GM23248 (cell line): ENCODE results near the gene CPS1. TPM values are rescaled to one million over a fixed set of nuclear protein-coding genes. Genes with fewer than 3 reads are reported as not detected.

ENCODE experiments used
- DNase-seq: peaks from one replicate; pipeline ENCODE4 v3.0.0-alpha.2; 2015
- H2AFZ ChIP-seq: fragments of 200-600 bp; sonication (generic); 2 replicates; pipeline ENCODE4 v1.6.1; 2016; ENCODE audit warnings: antibody characterized with exemption
- H3F3A ChIP-seq: fragments of 200-600 bp; sonication (generic); 2 replicates; pipeline ENCODE4 v1.6.1; 2016; ENCODE audit warnings: mild to moderate bottlenecking, antibody characterized with exemption, mixed run types; ENCODE audit not compliant: insufficient read depth
- H3K27ac ChIP-seq: fragments of 200-600 bp; sonication (generic); 2 replicates; pipeline ENCODE4 v1.5.1; 2016; ENCODE audit warnings: mild to moderate bottlenecking
- H3K27me3 ChIP-seq: fragments of 200-600 bp; sonication (generic); replicated peaks from 2 replicates; pipeline ENCODE4 v1.6.1; 2016; ENCODE audit warnings: mild to moderate bottlenecking; ENCODE audit not compliant: insufficient read depth
- H3K36me3 ChIP-seq: fragments of 200-600 bp; sonication (generic); 2 replicates; pipeline ENCODE4 v1.6.1; 2016; ENCODE audit warnings: low read depth, mild to moderate bottlenecking
- H3K4me1 ChIP-seq: fragments of 200-600 bp; sonication (generic); 2 replicates; pipeline ENCODE4 v1.6.1; 2016; ENCODE audit warnings: mild to moderate bottlenecking; ENCODE audit not compliant: insufficient read depth
- H3K4me2 ChIP-seq: fragments of 200-600 bp; sonication (generic); one replicate; pipeline ENCODE4 v1.6.1; 2016; ENCODE audit warnings: mild to moderate bottlenecking; ENCODE audit not compliant: unreplicated experiment
- H3K4me3 ChIP-seq: fragments of 200-600 bp; sonication (generic); 2 replicates; pipeline ENCODE4 v1.5.1; 2016; ENCODE audit warnings: mild to moderate bottlenecking
- H3K79me2 ChIP-seq: fragments of 200-600 bp; sonication (generic); 2 replicates; pipeline ENCODE4 v1.6.1; 2016; ENCODE audit warnings: mild to moderate bottlenecking; ENCODE audit not compliant: insufficient read depth
- H3K9ac ChIP-seq: fragments of 200-600 bp; sonication (generic); 2 replicates; pipeline ENCODE4 v1.6.1; 2016; ENCODE audit warnings: mild to moderate bottlenecking
- H3K9me2 ChIP-seq: fragments of 200-600 bp; sonication (generic); 2 replicates; pipeline ENCODE4 v1.6.1; 2016; ENCODE audit warnings: mixed run types, mild to moderate bottlenecking, moderate library complexity; ENCODE audit not compliant: insufficient read depth
- H3K9me3 ChIP-seq: fragments of 200-600 bp; sonication (generic); one replicate; pipeline ENCODE4 v1.6.1; 2017; ENCODE audit warnings: low read depth
- H4K20me1 ChIP-seq: fragments of 200-600 bp; sonication (generic); 2 replicates; pipeline ENCODE4 v1.6.0; 2016; ENCODE audit not compliant: insufficient read depth
- EZH2 ChIP-seq: fragments of 200-600 bp; sonication (generic); IDR thresholded peaks from 2 replicates; pipeline ENCODE4 v1.6.1; 2018; ENCODE audit warnings: antibody characterized with exemption, mild to moderate bottlenecking; ENCODE audit not compliant: insufficient read depth, poor library complexity, severe bottlenecking
- EZH2phosphoT487 ChIP-seq: fragments of 200-600 bp; sonication (generic); IDR thresholded peaks from 2 replicates; pipeline ENCODE4 v1.6.1; 2018; ENCODE audit warnings: antibody characterized with exemption, moderate library complexity, mild to moderate bottlenecking, low read depth; ENCODE audit not compliant: insufficient read depth
- WGBS, 2 experiments: methylation state at CpG; one replicate each; pipeline ENCODE4 v1.1.6; 2015 to 2017; ENCODE audit warnings: low lambda C conversion rate in 2 of 2, low coverage in 1 of 2; ENCODE audit errors: missing lambda C conversion rate in 2 of 2; 5-methylcytosine and 5-hydroxymethylcytosine counted together
- in situ Hi-C: fragments of 300-500 bp; cut with MboI; formaldehyde crosslinking; loops from 2 replicates; pipeline ENCODE4 v1.15.0; 2020
- polyA plus RNA-seq: library from polyadenylated mRNA; unstranded; fragments of >200 nt; fragmentation: Nextera tagmentation; extraction: Ambion mirVana; gene quantifications from 2 replicates; pipeline ENCODE4 v1.2.1, GENCODE V29; 2016
- total RNA-seq: library from RNA; depleted of rRNA; stranded (reverse); fragments of >200 nt; shearing (Covaris generic); gene quantifications from 2 replicates; pipeline ENCODE4 v1.2.3, GENCODE V29; 2014

The CPS1 gene
- total and polyA plus RNA-seq, 2 experiments from 2014 or later, result 2.1 to 4.9 TPM

- TF ChIP-seq EZH2, result no peak
- no peak for TF ChIP-seq EZH2phosphoT487
- Histone ChIP-seq H3K4me3 (no peak overlapping the region), H4K20me1 (no peaks in the 10 kb centered on the region), H3K27me3 (no peaks in the 10 kb centered on the region), H3K9me2 (no peaks in the 10 kb centered on the region), H3K27ac (no peak overlapping the region), H3K4me2 (no peak overlapping the region), H2AFZ (no peak overlapping the region), H3K9ac (no peak overlapping the region), H3K36me3 (no peaks in the 10 kb centered on the region), H3F3A (no peaks in the 10 kb centered on the region), H3K79me2 (no peaks in the 10 kb centered on the region), H3K4me1 (no peaks in the 10 kb centered on the region), H3K9me3 (no peaks in the 10 kb centered on the region)
- DNase-seq, result peak; percentile 64
- in situ Hi-C loops, result no loop called here
- WGBS, 2 experiments, result 20 to 24% methylated on average over 3 of the region's 3 CpGs
Observed at GRCh38 chr2:210617732-210618330, 61.4 kb downstream of the CPS1 start.

- Histone ChIP-seq H3K36me3 (no peaks in the 10 kb centered on the region), H3K79me2 (no peaks in the 10 kb centered on the region), H3K9ac (no peak overlapping the region), H3K9me2 (no peaks in the 10 kb centered on the region), H2AFZ (no peak overlapping the region), H4K20me1 (no peaks in the 10 kb centered on the region), H3K4me3 (no peak overlapping the region), H3K27ac (no peak overlapping the region), H3K27me3 (no peaks in the 10 kb centered on the region), H3K4me2 (no peak overlapping the region), H3K4me1 (no peaks in the 10 kb centered on the region), H3K9me3 (no peaks in the 10 kb centered on the region), H3F3A (no peaks in the 10 kb centered on the region)
- TF ChIP-seq EZH2phosphoT487, result no peak
- no peak for TF ChIP-seq EZH2
- 70 to 76% methylated on average over 3 of the region's 3 CpGs for WGBS, 2 experiments
- in situ Hi-C loops, result no loop called here
- DNase-seq, result peak; percentile 16
Observed at GRCh38 chr2:210620456-210620855, 64.1 kb downstream of the CPS1 start.

GRCh38 chr2:210623506-210623905 is 67.1 kb downstream of the CPS1 start:
- Histone ChIP-seq H3K36me3 (no peaks in the 10 kb centered on the region), H3K9me2 (no peaks in the 10 kb centered on the region), H3K4me3 (no peak overlapping the region), H3K9ac (no peak overlapping the region), H3K27ac (no peak overlapping the region), H3K4me2 (no peak overlapping the region), H3K79me2 (no peaks in the 10 kb centered on the region), H2AFZ (no peak overlapping the region), H3K4me1 (peaks cover 7% of the 10 kb centered on the region; the same call in 1 of the 2 replicates), H3K9me3 (no peaks in the 10 kb centered on the region), H3F3A (no peaks in the 10 kb centered on the region), H4K20me1 (no peaks in the 10 kb centered on the region), H3K27me3 (no peaks in the 10 kb centered on the region)
- 53 to 56% methylated on average over 4 of the region's 4 CpGs for WGBS, 2 experiments
- in situ Hi-C loops, result no loop called here
- no peak for DNase-seq
- TF ChIP-seq EZH2 (no peak), EZH2phosphoT487 (no peak)

- no peak for TF ChIP-seq EZH2
- TF ChIP-seq EZH2phosphoT487, result no peak
- H3F3A ChIP-seq, result no peaks in the 10 kb centered on the region
- H3K4me1 ChIP-seq, result peaks cover 7% of the 10 kb centered on the region; the same call in 1 of the 2 replicates
- no peaks in the 10 kb centered on the region for H3K36me3 ChIP-seq
- H3K9ac ChIP-seq, result peak overlapping the region; percentile 33; the same call in 1 of the 2 replicates
- H3K27me3 ChIP-seq, result no peaks in the 10 kb centered on the region
- H3K27ac ChIP-seq, result 0 out of 2 replicates have a peak overlapping the region, but pooled peaks have one; percentile 22
- in situ Hi-C loops, result no loop called here
- DNase-seq, result peak; percentile 52
- no peaks in the 10 kb centered on the region for H4K20me1 ChIP-seq
- no peaks in the 10 kb centered on the region for H3K9me3 ChIP-seq
- 47 to 54% methylated on average over 4 of the region's 4 CpGs for WGBS, 2 experiments
- no peaks in the 10 kb centered on the region for H3K9me2 ChIP-seq
- H3K4me3 ChIP-seq, result no peak overlapping the region
- H3K79me2 ChIP-seq, result no peaks in the 10 kb centered on the region
- peak overlapping the region; percentile 19 for H3K4me2 ChIP-seq
- H2AFZ ChIP-seq, result peak overlapping the region; percentile 76
Observed at GRCh38 chr2:210626849-210627248, 70.5 kb downstream of the CPS1 start.
